Chondrocyte (in vitro differentiated cells): ENCODE results near the gene GPR12. TPM values are rescaled to one million over a fixed set of nuclear protein-coding genes. Genes with fewer than 3 reads are reported as not detected.
"Not testable (repeated sequence)": the region's sequence is repeated elsewhere in the genome, so short reads cannot be mapped to it uniquely, and the experiment has no call there.

Experiments used
- DNase-seq: peaks from one replicate; pipeline ENCODE4 v3.0.0; 2021; ENCODE audit warnings: mixed read lengths, low spot score
- H3K27ac Mint-ChIP-seq: one replicate; pipeline ENCODE4 v1.8.0; 2021; ENCODE audit warnings: mild to moderate bottlenecking, moderate library complexity, mixed read lengths; ENCODE audit not compliant: unreplicated experiment
- H3K27me3 Mint-ChIP-seq: 2 replicates; pipeline ENCODE4 v1.8.0; 2021; ENCODE audit warnings: low read depth, mixed read lengths
- H3K36me3 Mint-ChIP-seq: 2 replicates; pipeline ENCODE4 v1.8.0; 2021; ENCODE audit warnings: low read depth, mixed read lengths
- H3K4me1 Mint-ChIP-seq: 2 replicates; pipeline ENCODE4 v1.8.0; 2021; ENCODE audit warnings: low read depth, mild to moderate bottlenecking, mixed read lengths
- H3K4me3 Mint-ChIP-seq: one replicate; pipeline ENCODE4 v1.8.0; 2021; ENCODE audit warnings: mild to moderate bottlenecking, moderate library complexity, mixed read lengths; ENCODE audit not compliant: unreplicated experiment
- H3K9me3 Mint-ChIP-seq: 2 replicates; pipeline ENCODE4 v1.8.0; 2021; ENCODE audit warnings: low read depth, mixed read lengths
- total RNA-seq: library from RNA; stranded (reverse); gene quantifications from 3 replicates; pipeline ENCODE4 v1.2.1, GENCODE V29; 2021
- TF ChIP-seq, protein P1 (sequence below): fragments of 200-600 bp; sonication (generic); IDR thresholded peaks from 2 replicates; pipeline ENCODE4 v1.5.0; 2021; ENCODE audit warnings: antibody characterized with exemption, mild to moderate bottlenecking, moderate library complexity

Gene GPR12
- total RNA-seq, 1 donor from 2014 or later = not detected

DNA sequence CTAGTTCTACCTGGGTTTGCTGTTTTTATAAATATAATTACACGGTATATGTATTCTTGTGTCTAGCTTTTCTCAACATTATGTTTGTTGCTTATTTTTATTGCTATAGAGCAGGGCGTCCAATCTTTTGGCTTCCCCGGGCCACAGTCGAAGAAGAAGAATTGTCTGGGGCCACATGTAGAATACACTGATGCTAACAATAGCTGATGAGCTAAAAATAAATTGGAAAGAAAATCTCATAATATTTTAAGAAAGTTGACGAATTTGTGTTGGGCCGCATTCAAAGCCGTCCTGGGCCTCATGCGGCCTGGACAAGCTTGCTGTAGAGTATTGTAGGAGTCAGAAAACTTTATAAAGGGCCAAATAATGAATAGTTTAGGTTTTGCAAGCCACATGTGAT, 33.9 kb downstream of the GPR12 start:
- H3K9me3 Mint-ChIP-seq = no peaks in the 10 kb centered on the region

DNA sequence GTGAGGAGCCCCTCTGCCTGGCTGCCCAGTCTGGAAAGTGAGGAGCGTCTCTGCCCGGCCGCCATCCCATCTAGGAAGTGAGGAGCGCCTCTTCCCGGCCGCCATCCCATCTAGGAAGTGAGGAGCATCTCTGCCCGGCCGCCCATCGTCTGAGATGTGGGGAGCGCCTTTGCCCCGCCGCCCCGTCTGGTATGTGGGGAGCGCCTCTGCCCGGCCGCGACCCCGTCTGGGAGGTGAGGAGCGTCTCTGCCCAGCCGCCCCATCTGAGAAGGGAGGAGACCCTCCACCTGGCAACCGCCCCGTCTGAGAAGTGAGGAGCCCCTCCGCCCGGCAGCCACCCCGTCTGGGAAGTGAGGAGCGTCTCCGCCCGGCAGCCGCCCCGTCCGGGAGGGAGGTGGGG, 37.0 kb downstream of the GPR12 start:
- H3K4me1 Mint-ChIP-seq, H3K27ac Mint-ChIP-seq, H3K36me3 Mint-ChIP-seq, H3K9me3 Mint-ChIP-seq, DNase-seq, H3K4me3 Mint-ChIP-seq: not testable (repeated sequence)
- peaks cover 24% of the 10 kb centered on the region for H3K27me3 Mint-ChIP-seq

More for the DNA sequence above, 33.9 kb downstream of the GPR12 start:
- Mint-ChIP-seq H3K4me3 (no peak overlapping the region), H3K27me3 (peaks cover 19% of the 10 kb centered on the region), H3K27ac (no peak overlapping the region), H3K36me3 (no peaks in the 10 kb centered on the region), H3K4me1 (no peaks in the 10 kb centered on the region)
- TF ChIP-seq, protein P1, sequence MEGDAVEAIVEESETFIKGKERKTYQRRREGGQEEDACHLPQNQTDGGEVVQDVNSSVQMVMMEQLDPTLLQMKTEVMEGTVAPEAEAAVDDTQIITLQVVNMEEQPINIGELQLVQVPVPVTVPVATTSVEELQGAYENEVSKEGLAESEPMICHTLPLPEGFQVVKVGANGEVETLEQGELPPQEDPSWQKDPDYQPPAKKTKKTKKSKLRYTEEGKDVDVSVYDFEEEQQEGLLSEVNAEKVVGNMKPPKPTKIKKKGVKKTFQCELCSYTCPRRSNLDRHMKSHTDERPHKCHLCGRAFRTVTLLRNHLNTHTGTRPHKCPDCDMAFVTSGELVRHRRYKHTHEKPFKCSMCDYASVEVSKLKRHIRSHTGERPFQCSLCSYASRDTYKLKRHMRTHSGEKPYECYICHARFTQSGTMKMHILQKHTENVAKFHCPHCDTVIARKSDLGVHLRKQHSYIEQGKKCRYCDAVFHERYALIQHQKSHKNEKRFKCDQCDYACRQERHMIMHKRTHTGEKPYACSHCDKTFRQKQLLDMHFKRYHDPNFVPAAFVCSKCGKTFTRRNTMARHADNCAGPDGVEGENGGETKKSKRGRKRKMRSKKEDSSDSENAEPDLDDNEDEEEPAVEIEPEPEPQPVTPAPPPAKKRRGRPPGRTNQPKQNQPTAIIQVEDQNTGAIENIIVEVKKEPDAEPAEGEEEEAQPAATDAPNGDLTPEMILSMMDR = no peak
- no peak for DNase-seq

DNA sequence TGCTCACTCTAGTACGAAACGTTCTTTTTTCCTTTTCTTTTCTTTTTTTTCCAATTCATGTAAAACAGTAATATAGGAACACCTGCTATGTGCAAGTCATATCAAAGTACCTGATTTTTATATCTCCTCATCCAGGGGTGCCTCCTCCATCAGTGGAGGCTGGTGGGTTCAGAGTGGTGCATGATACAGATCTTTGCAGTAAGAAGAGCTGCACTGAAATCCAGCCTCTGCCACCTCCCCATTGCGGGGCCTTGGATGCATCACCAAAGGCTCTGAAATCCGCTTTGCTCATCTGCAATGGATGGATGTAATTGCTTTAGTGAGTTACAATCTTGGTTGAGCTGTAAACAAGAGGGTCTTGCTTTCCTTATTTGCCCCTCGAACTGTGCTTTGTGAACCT, 38.3 kb downstream of the GPR12 start:
- Mint-ChIP-seq H3K36me3 (no peaks in the 10 kb centered on the region), H3K4me1 (no peaks in the 10 kb centered on the region), H3K27me3 (peaks cover 16% of the 10 kb centered on the region), H3K4me3 (no peak overlapping the region), H3K9me3 (no peaks in the 10 kb centered on the region), H3K27ac (no peak overlapping the region)
- TF ChIP-seq, protein P1 = no peak
- DNase-seq = no peak

DNA sequence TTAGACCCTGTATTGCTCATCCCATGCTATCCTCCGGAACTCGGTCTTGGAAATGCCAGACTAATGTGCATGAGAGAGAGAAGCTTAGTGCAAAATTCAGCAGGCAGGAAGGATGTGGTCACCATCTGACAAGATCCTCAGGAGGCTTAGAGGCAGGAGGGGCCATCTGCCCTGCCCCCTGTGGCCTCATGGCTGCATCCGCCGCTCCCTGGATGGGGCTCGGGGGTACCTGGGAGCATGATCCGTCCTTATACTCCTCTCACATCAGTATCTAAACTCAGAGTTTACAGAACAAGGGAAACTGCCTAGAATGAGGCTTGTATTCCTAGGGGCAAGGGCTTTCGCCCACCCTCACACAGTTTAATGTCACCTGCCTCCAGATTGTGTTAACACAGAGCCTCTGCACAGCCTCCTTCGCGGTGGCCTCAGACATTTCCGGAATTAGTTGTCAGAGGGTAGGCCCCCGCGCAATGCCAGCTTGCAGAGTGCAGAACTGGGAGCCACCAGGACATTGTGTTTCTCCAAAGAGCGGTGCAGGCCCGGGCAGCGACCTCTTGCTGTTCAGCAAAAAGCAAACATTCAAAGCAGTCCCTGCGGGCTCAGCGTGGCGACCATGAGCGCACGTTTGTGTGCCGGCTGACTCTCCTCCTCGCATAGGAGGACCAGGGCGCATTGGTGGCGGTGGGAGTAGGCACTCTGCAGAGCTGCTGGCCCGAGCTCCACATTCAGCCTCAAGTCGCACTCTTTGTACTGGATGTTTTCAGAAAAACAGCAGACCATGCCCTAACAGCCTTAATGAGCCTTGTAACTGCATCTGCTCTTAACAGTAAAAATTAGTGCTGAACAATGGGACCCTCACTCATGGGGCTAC, 39.1 kb downstream of the GPR12 start:
- no peak for DNase-seq
- peaks cover 16% of the 10 kb centered on the region for H3K27me3 Mint-ChIP-seq
- no peaks in the 10 kb centered on the region for H3K9me3 Mint-ChIP-seq
- no peak overlapping the region for H3K27ac Mint-ChIP-seq
- H3K36me3 Mint-ChIP-seq = no peaks in the 10 kb centered on the region
- no peaks in the 10 kb centered on the region for H3K4me1 Mint-ChIP-seq
- H3K4me3 Mint-ChIP-seq = no peak overlapping the region
- TF ChIP-seq, protein P1 = no peak

DNA sequence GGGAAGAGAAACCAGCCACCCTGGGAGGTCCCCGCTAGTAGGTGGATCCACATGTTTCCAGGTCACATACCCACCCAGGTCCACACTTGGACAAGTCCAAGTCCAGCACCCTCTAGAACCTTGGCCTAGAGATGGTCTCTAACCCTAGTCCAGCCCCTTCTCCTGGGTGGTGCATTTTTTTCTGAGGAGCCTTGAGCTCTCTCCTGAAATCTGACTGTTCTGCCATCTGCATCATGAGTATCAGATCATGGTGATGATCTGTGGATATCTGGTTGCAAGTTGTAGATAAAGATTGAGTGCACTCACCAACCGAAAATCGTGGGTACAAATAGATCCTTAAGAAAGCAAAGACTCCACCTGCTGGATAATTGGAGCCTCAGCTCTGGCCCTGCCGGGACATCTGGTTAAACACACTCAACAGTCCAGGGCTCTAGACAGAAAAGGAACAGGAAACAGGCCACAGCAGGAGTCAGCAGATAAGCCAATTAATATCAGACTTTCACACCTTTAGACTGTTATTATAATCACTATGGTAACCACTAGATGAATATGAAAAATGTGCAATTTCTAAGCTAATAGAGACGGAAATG, 41.1 kb downstream of the GPR12 start:
- no peaks in the 10 kb centered on the region for H3K36me3 Mint-ChIP-seq
- DNase-seq = no peak
- no peak overlapping the region for H3K4me3 Mint-ChIP-seq
- H3K27ac Mint-ChIP-seq = no peak overlapping the region
- TF ChIP-seq, protein P1 = peak; percentile 44
- H3K4me1 Mint-ChIP-seq = no peaks in the 10 kb centered on the region
- no peaks in the 10 kb centered on the region for H3K9me3 Mint-ChIP-seq
- H3K27me3 Mint-ChIP-seq = peaks cover 13% of the 10 kb centered on the region
